ENCODE results near the gene EDC3. TPM values are rescaled to one million over a fixed set of nuclear protein-coding genes. Genes with fewer than 3 reads are reported as not detected.

Gene EDC3
- total RNA-seq, 1 experiment from 2014 or later, result 62.0 TPM

- ChIA-PET POLR2A (interaction anchor here (0.6 kb wide), 1 partner anchor 27 kb away, joined by 5 read pairs; no protein-coding TSS in a partner anchor), CTCF (no interaction called here)
- no peaks in the 10 kb centered on the region for H3K4me1 ChIP-seq
- no peak for DNase-seq
- no peaks in the 10 kb centered on the region for H3K27me3 Mint-ChIP-seq (ENCODE audit: insufficient read depth, unreplicated experiment)
- intact Hi-C loops (cut with micrococcal nuclease; ENCODE audit: unreplicated experiment), result no loop called here
- no peaks in the 10 kb centered on the region for H3K9me3 ChIP-seq
- H3K27ac Mint-ChIP-seq (ENCODE audit: unreplicated experiment), result no peak overlapping the region
- H3K9me3 Mint-ChIP-seq (ENCODE audit: unreplicated experiment), result no peaks in the 10 kb centered on the region
- H3K36me3 ChIP-seq (ENCODE audit: control insufficient read depth, insufficient read depth, low read length), result no peaks in the 10 kb centered on the region; the same call in 1 of the 2 replicates
- H3K36me3 Mint-ChIP-seq (ENCODE audit: insufficient read depth, unreplicated experiment), result peaks cover 16% of the 10 kb centered on the region
- H3K27me3 ChIP-seq (replicated peaks; ENCODE audit: control insufficient read depth, insufficient read depth, low read length), result no peaks in the 10 kb centered on the region
- H3K4me1 Mint-ChIP-seq (ENCODE audit: low read depth, unreplicated experiment), result peaks cover 6% of the 10 kb centered on the region
- H3K4me3 Mint-ChIP-seq (ENCODE audit: unreplicated experiment), result no peak overlapping the region
- TF ChIP-seq, protein P1, sequence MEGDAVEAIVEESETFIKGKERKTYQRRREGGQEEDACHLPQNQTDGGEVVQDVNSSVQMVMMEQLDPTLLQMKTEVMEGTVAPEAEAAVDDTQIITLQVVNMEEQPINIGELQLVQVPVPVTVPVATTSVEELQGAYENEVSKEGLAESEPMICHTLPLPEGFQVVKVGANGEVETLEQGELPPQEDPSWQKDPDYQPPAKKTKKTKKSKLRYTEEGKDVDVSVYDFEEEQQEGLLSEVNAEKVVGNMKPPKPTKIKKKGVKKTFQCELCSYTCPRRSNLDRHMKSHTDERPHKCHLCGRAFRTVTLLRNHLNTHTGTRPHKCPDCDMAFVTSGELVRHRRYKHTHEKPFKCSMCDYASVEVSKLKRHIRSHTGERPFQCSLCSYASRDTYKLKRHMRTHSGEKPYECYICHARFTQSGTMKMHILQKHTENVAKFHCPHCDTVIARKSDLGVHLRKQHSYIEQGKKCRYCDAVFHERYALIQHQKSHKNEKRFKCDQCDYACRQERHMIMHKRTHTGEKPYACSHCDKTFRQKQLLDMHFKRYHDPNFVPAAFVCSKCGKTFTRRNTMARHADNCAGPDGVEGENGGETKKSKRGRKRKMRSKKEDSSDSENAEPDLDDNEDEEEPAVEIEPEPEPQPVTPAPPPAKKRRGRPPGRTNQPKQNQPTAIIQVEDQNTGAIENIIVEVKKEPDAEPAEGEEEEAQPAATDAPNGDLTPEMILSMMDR (IDR thresholded peaks at IDR 0.05; ENCODE audit: insufficient read depth in 1 of 2, low read depth in 1 of 2, low read length in 1 of 2, severe bottlenecking in 1 of 2, unreplicated experiment in 1 of 2), result no peak
- H3K4me3 ChIP-seq (ENCODE audit: low read depth, low read length), result no peak overlapping the region
- BruUV-seq (replicated peaks), result no TSS peak
Observed at GRCh38 chr15:74584779-74585178, 111.0 kb downstream of the EDC3 start.

- ChIA-PET CTCF (no interaction called here), POLR2A (interaction anchor here (0.5 to 0.6 kb wide), 2 partner anchors 27 to 43 kb away, joined by 5 to 6 read pairs; partner anchors contain the start of gene ARID3B)
- H3K27ac Mint-ChIP-seq (ENCODE audit: unreplicated experiment), result no peak overlapping the region
Observed at GRCh38 chr15:74584204-74584603, 111.6 kb downstream of the EDC3 start.

More at GRCh38 chr15:74584204-74584603, 111.6 kb downstream of the EDC3 start:
- Histone ChIP-seq H3K36me3 (ENCODE audit: control insufficient read depth, insufficient read depth, low read length) (no peaks in the 10 kb centered on the region; the same call in 1 of the 2 replicates), H3K4me3 (ENCODE audit: low read depth, low read length) (no peak overlapping the region), H3K4me1 (no peaks in the 10 kb centered on the region), H3K9me3 (no peaks in the 10 kb centered on the region), H3K27me3 (replicated peaks; ENCODE audit: control insufficient read depth, insufficient read depth, low read length) (no peaks in the 10 kb centered on the region)
- H3K9me3 Mint-ChIP-seq (ENCODE audit: unreplicated experiment), result no peaks in the 10 kb centered on the region
- peaks cover 13% of the 10 kb centered on the region for H3K36me3 Mint-ChIP-seq (ENCODE audit: insufficient read depth, unreplicated experiment)
- no TSS peak for BruUV-seq (replicated peaks)
- no peak for DNase-seq
- intact Hi-C loops (cut with micrococcal nuclease; ENCODE audit: unreplicated experiment), result no loop called here
- H3K4me3 Mint-ChIP-seq (ENCODE audit: unreplicated experiment), result no peak overlapping the region
- TF ChIP-seq, protein P1 (IDR thresholded peaks at IDR 0.05; ENCODE audit: insufficient read depth in 1 of 2, low read depth in 1 of 2, low read length in 1 of 2, severe bottlenecking in 1 of 2, unreplicated experiment in 1 of 2), result no peak
- no peaks in the 10 kb centered on the region for H3K27me3 Mint-ChIP-seq (ENCODE audit: insufficient read depth, unreplicated experiment)
- H3K4me1 Mint-ChIP-seq (ENCODE audit: low read depth, unreplicated experiment), result peaks cover 6% of the 10 kb centered on the region

Other genes starting within 250 kb of the EDC3 start
- gene UBL7, start 234.9 kb downstream of the EDC3 start, total RNA-seq (2022), result 31.4 and 34.4 TPM in 2 replicates
- 36.1 and 37.0 TPM in 2 replicates for gene ARID3B, start 154.8 kb downstream of the EDC3 start, total RNA-seq (2022)
- gene CLK3, start 80.2 kb downstream of the EDC3 start, total RNA-seq (2022), result 49.4 and 54.5 TPM in 2 replicates
- 55.5 and 73.8 TPM in 2 replicates for gene CYP1A1, start 29.5 kb upstream of the EDC3 start, total RNA-seq (2022)
- not detected in 2 replicates for gene CYP1A2, start 52.8 kb upstream of the EDC3 start, total RNA-seq (2022)
- 62.7 and 62.8 TPM in 2 replicates for gene CSK, start 86.1 kb upstream of the EDC3 start, total RNA-seq (2022)
- gene LMAN1L, start 116.8 kb upstream of the EDC3 start, total RNA-seq (2022), result not detected in 2 replicates
- gene CPLX3, start 130.6 kb upstream of the EDC3 start, total RNA-seq (2022), result not detected in 2 replicates
- 28.2 and 33.4 TPM in 2 replicates for gene ULK3, start 147.1 kb upstream of the EDC3 start, total RNA-seq (2022)
- 97.4 and 98.5 TPM in 2 replicates for gene SCAMP2, start 177.3 kb upstream of the EDC3 start, total RNA-seq (2022)
- gene MPI, start 194.0 kb upstream of the EDC3 start, total RNA-seq (2022), result 29.1 and 32.0 TPM in 2 replicates
- gene FAM219B, start 210.8 kb upstream of the EDC3 start, total RNA-seq (2022), result 73.7 and 75.4 TPM in 2 replicates
- gene COX5A, start 242.0 kb upstream of the EDC3 start, total RNA-seq (2022), result 306 and 318 TPM in 2 replicates

Data from Caco-2 (cell line).